CD4-positive, alpha-beta T cell treated with Interleukin-12 subunit alpha and Interleukin-12 subunit beta, for 1 hour (primary cell): ENCODE data around the gene SARS1.
A peak's percentile ranks its signal among the peaks of the same experiment; 100 is the strongest.
"Not testable (repeated sequence)": the region's sequence is repeated elsewhere in the genome, so short reads cannot be mapped to it uniquely, and the experiment has no call there.

ENCODE experiments used
- DNase-seq: peaks from one replicate; pipeline ENCODE4 v3.0.0-alpha.2; 2020

The SARS1 gene

GRCh38 chr1:109279615-109280278 lies 66.0 kb downstream of the SARS1 start:
- DNase-seq = no peak

GRCh38 chr1:109280862-109281261 lies 67.1 kb downstream of the SARS1 start:
- DNase-seq = no peak

- no peak for DNase-seq
Observed at GRCh38 chr1:109281680-109282496, 68.2 kb downstream of the SARS1 start.

- no peak for DNase-seq
Observed at GRCh38 chr1:109282497-109282951, 68.8 kb downstream of the SARS1 start.

- DNase-seq = peak; percentile 91
Observed at GRCh38 chr1:109282952-109283747, 69.4 kb downstream of the SARS1 start, which contains the start of gene PSRC1. PSRC1 (minus strand) TSS chr1:109283145.

- no peak for DNase-seq
Observed at GRCh38 chr1:109283748-109284600, 70.3 kb downstream of the SARS1 start.

GRCh38 chr1:109286762-109287161 lies 73.0 kb downstream of the SARS1 start:
- not testable (repeated sequence) for DNase-seq
